GM18517 (cell line): ENCODE measurements around the gene MEPE.

ENCODE experiments used
- ATAC-seq: cut with Tn5 transposase; IDR thresholded peaks from one replicate; pipeline ENCODE4 v1.9.1; 2021; ENCODE audit warnings: mild to moderate bottlenecking, moderate library complexity; ENCODE audit not compliant: unreplicated experiment

Gene MEPE

GRCh38 chr4:87832669-87833068 is at the start of gene MEPE:
Gene MEPE, plus strand, starts transcription at chr4:87832969. Its CDS starts 1,746 bp downstream, at chr4:87834715.
- ATAC-seq, result no peak

- no peak for ATAC-seq
Observed at GRCh38 chr4:87783781-87784180, 49.0 kb upstream of the MEPE start.

GRCh38 chr4:87785731-87786509 is 46.8 kb upstream of the MEPE start:
- ATAC-seq, result no peak

GRCh38 chr4:87799301-87800113 is 33.3 kb upstream of the MEPE start, which contains the start of gene IBSP:
Gene IBSP, plus strand, starts transcription at chr4:87799554. Its CDS starts 2,808 bp downstream, at chr4:87802362.
- ATAC-seq, result no peak

- no peak for ATAC-seq
Observed at GRCh38 chr4:87802858-87803257, 29.9 kb upstream of the MEPE start.

GRCh38 chr4:87803421-87803820 is 29.3 kb upstream of the MEPE start:
- ATAC-seq, result no peak

- no peak for ATAC-seq
Observed at GRCh38 chr4:87804871-87805270, 27.9 kb upstream of the MEPE start.

- no peak for ATAC-seq
Observed at GRCh38 chr4:87805971-87806370, 26.8 kb upstream of the MEPE start.

- no peak for ATAC-seq
Observed at GRCh38 chr4:87806520-87806919, 26.2 kb upstream of the MEPE start.

GRCh38 chr4:87807402-87807801 is 25.4 kb upstream of the MEPE start:
- no peak for ATAC-seq

- ATAC-seq, result no peak
Observed at GRCh38 chr4:87811977-87812376, 20.8 kb upstream of the MEPE start.

- ATAC-seq, result no peak
Observed at GRCh38 chr4:87819281-87819919, 13.4 kb upstream of the MEPE start.

GRCh38 chr4:87823200-87823599 is 9.6 kb upstream of the MEPE start:
- ATAC-seq, result no peak

GRCh38 chr4:87823724-87824123 is 9.0 kb upstream of the MEPE start:
- no peak for ATAC-seq

GRCh38 chr4:87824352-87824751 is 8.4 kb upstream of the MEPE start:
- ATAC-seq, result no peak

- ATAC-seq, result no peak
Observed at GRCh38 chr4:87834401-87834800, 1.6 kb downstream of the MEPE start.

GRCh38 chr4:87835197-87835596 is 2.4 kb downstream of the MEPE start:
- ATAC-seq, result no peak

GRCh38 chr4:87835743-87836142 is 3.0 kb downstream of the MEPE start:
- no peak for ATAC-seq

- no peak for ATAC-seq
Observed at GRCh38 chr4:87838205-87838604, 5.4 kb downstream of the MEPE start.

GRCh38 chr4:87838890-87839591 is 6.3 kb downstream of the MEPE start:
- ATAC-seq, result no peak

GRCh38 chr4:87839592-87839946 is 6.8 kb downstream of the MEPE start:
- no peak for ATAC-seq
